HEK293T (cell line): ENCODE measurements around the gene APBA3.

ENCODE experiments used
- FOXM1 ChIP-seq: fragments of 450-650 bp; IDR thresholded peaks from 2 replicates; pipeline ENCODE4 v1.6.1; 2017; ENCODE audit warnings: mild to moderate bottlenecking, borderline replicate concordance
- L3MBTL2 ChIP-seq: fragments of 450-650 bp; conservative IDR thresholded peaks from 2 replicates; pipeline ENCODE4 v1.6.1; 2016; ENCODE audit warnings: mild to moderate bottlenecking
- NFRKB ChIP-seq: fragments of 450-650 bp; IDR thresholded peaks from 2 replicates; pipeline ENCODE4 v1.6.1; 2016; ENCODE audit warnings: mild to moderate bottlenecking, moderate library complexity
- PKNOX1 ChIP-seq: fragments of 450-650 bp; IDR thresholded peaks from 2 replicates; pipeline ENCODE4 v1.6.1; 2016
- SP1 ChIP-seq: fragments of 450-650 bp; IDR thresholded peaks from 2 replicates; pipeline ENCODE4 v1.6.1; 2017
- SUZ12 ChIP-seq: fragments of 450-650 bp; IDR thresholded peaks from 2 replicates; pipeline ENCODE4 v1.6.1; 2016; ENCODE audit warnings: mild to moderate bottlenecking

- TF ChIP-seq NFRKB (no peak), FOXM1 (no peak), SP1 (no peak), SUZ12 (no peak), PKNOX1 (no peak), L3MBTL2 (no peak)
Observed at GRCh38 chr19:3782903-3783302, 21.4 kb upstream of the APBA3 start.
